Esophagus (tissue), 2 donors: ENCODE results near the gene RASAL2. TPM values are rescaled to one million over a fixed set of nuclear protein-coding genes. Genes with fewer than 3 reads are reported as not detected.

ENCODE experiments used
- H3K27ac ChIP-seq, 2 donors: one replicate each; pipeline ENCODE4 v1.5.1; 2013; ENCODE audit warnings: low read depth in 2 of 2, mild to moderate bottlenecking in 2 of 2, inconsistent platforms in 1 of 2, low read length in 1 of 2, moderate library complexity in 1 of 2
- H3K27me3 ChIP-seq, 2 donors: one replicate each; pipeline ENCODE4 v1.6.1; 2013; ENCODE audit warnings: low read length in 2 of 2, control low read depth in 1 of 2, mild to moderate bottlenecking in 1 of 2; ENCODE audit not compliant: insufficient read depth in 2 of 2, control insufficient read depth in 1 of 2
- H3K36me3 ChIP-seq, 2 donors: one replicate each; pipeline ENCODE4 v1.6.1; 2013; ENCODE audit warnings: low read length in 1 of 2; ENCODE audit not compliant: control insufficient read depth in 2 of 2, insufficient read depth in 2 of 2
- H3K4me1 ChIP-seq, 2 donors: one replicate each; pipeline ENCODE4 v1.6.1; 2013; ENCODE audit warnings: low read length in 1 of 2; ENCODE audit not compliant: control insufficient read depth in 2 of 2, insufficient read depth in 2 of 2
- H3K4me3 ChIP-seq, 2 donors: one replicate each; pipeline ENCODE4 v1.5.1; 2013; ENCODE audit warnings: low read length in 2 of 2, mild to moderate bottlenecking in 2 of 2, low read depth in 1 of 2, moderate library complexity in 1 of 2
- H3K9me3 ChIP-seq, 2 donors: one replicate each; pipeline ENCODE4 v1.6.1; 2013; ENCODE audit warnings: mild to moderate bottlenecking in 2 of 2, low read depth in 1 of 2, low read length in 1 of 2, moderate library complexity in 1 of 2; ENCODE audit not compliant: control insufficient read depth in 2 of 2, insufficient read depth in 1 of 2
- WGBS, 2 donors: extraction: QIAGEN DNeasy Blood & Tissue Kit; methylation state at CpG; one replicate each; pipeline ENCODE4 v1.1.7; 2013; 5-methylcytosine and 5-hydroxymethylcytosine counted together
- polyA plus RNA-seq, 2 donors: library from polyadenylated mRNA; stranded (reverse); fragments of 200-250 nt; gene quantifications; one replicate each; pipeline ENCODE4 v1.2.3, GENCODE V29; 2013
- donor health status: healthy with polysubstance abuse.
- donor health status: Bipolar disorder and iron deficiency.

Gene RASAL2
- polyA plus RNA-seq, 2 donors = 13.3 to 14.3 TPM

GRCh38 chr1:178530037-178530402 lies 436.1 kb downstream of the RASAL2 start:
- no peaks in the 10 kb centered on the region for H3K36me3 ChIP-seq
- H3K27ac ChIP-seq = no peak overlapping the region
- no peaks in the 10 kb centered on the region for H3K27me3 ChIP-seq
- no peaks in the 10 kb centered on the region for H3K9me3 ChIP-seq
- peaks cover 3 to 5% of the 10 kb centered on the region in 2 donors for H3K4me1 ChIP-seq
- 70 to 82% methylated on average over 2 of the region's 2 CpGs for WGBS, 2 donors
- no peak overlapping the region for H3K4me3 ChIP-seq

- H3K36me3 ChIP-seq = no peaks in the 10 kb centered on the region
- no peaks in the 10 kb centered on the region for H3K9me3 ChIP-seq
- H3K4me3 ChIP-seq = no peak overlapping the region
- no peaks in the 10 kb centered on the region for H3K27me3 ChIP-seq
- peaks cover 3 to 5% of the 10 kb centered on the region in 2 donors for H3K4me1 ChIP-seq
- H3K27ac ChIP-seq = no peak overlapping the region
- 87 to 91% methylated on average over 3 of the region's 3 CpGs for WGBS, 2 donors
These were observed 436.6 kb downstream of the RASAL2 start for GRCh38 chr1:178530502-178530901.

GRCh38 chr1:178531887-178532286 lies 438.0 kb downstream of the RASAL2 start:
- H3K4me1 ChIP-seq = peaks cover 3 to 7% of the 10 kb centered on the region in 2 donors
- no peaks in the 10 kb centered on the region for H3K27me3 ChIP-seq
- H3K36me3 ChIP-seq = no peaks in the 10 kb centered on the region
- H3K4me3 ChIP-seq = no peak overlapping the region
- no peak overlapping the region for H3K27ac ChIP-seq
- H3K9me3 ChIP-seq = no peaks in the 10 kb centered on the region
- WGBS, 2 donors = 49 to 55% methylated on average over 10 of the region's 10 CpGs

- 16% methylated on average over 13 of the region's 13 CpGs for WGBS, 2 donors
- Histone ChIP-seq H3K4me1 (peaks cover 3 to 8% of the 10 kb centered on the region in 2 donors), H3K27ac (no peak overlapping the region), H3K27me3 (no peaks in the 10 kb centered on the region), H3K36me3 (no peaks in the 10 kb centered on the region), H3K9me3 (no peaks in the 10 kb centered on the region), H3K4me3 (no peak overlapping the region)
These were observed 438.5 kb downstream of the RASAL2 start for GRCh38 chr1:178532392-178532791.

- no peaks in the 10 kb centered on the region for H3K36me3 ChIP-seq
- H3K4me1 ChIP-seq = peaks cover 3 to 17% of the 10 kb centered on the region in 2 donors
- no peaks in the 10 kb centered on the region for H3K27me3 ChIP-seq
- WGBS, 2 donors = 75 to 76% methylated on average over 9 of the region's 9 CpGs
- H3K4me3 ChIP-seq = no peak overlapping the region
- no peak overlapping the region for H3K27ac ChIP-seq
- no peaks in the 10 kb centered on the region for H3K9me3 ChIP-seq
These were observed 439.4 kb downstream of the RASAL2 start for GRCh38 chr1:178533121-178533946.

Other genes with a start within 250 kb of the RASAL2 start
- gene SEC16B, start 124.0 kb upstream of the RASAL2 start, polyA plus RNA-seq = 1 to 10 TPM; 1.0 to 2.4 TPM